Posterior cingulate gyrus (tissue), 11 donors: ENCODE results near the gene FBXO47.

ENCODE experiments used
- DNase-seq, 10 donors: peaks; one replicate each; pipeline versions ENCODE4 v3.0.0 to v3.0.0-alpha.2; 2020 to 2021; ENCODE audit warnings: mixed read lengths in 3 of 10
- intact Hi-C: fragments of 100-400 bp; cut with DNase I; formaldehyde crosslinking; loops from one replicate; pipeline ENCODE4 v1.15.1; 2023

Gene FBXO47

GRCh38 chr17:38907930-38908675, 59.1 kb downstream of the FBXO47 start:
- peak in 4 of 10 donors; percentile 1 to 80 (median 53) for DNase-seq
- intact Hi-C loops = no loop called here

- peak in 2 of 10 donors; percentile 64 to 75 for DNase-seq
Measured at GRCh38 chr17:38906460-38907228, 60.6 kb downstream of the FBXO47 start.

GRCh38 chr17:38905375-38905774, 61.8 kb downstream of the FBXO47 start:
- peak in 1 of 10 donors; percentile 3 for DNase-seq
- intact Hi-C loops = no loop called here

More at GRCh38 chr17:38906460-38907228, 60.6 kb downstream of the FBXO47 start:
- intact Hi-C loops = no loop called here

GRCh38 chr17:38904892-38905291, 62.3 kb downstream of the FBXO47 start:
- intact Hi-C loops = no loop called here
- peak in 1 of 10 donors; percentile 9 for DNase-seq

- intact Hi-C loops = no loop called here
- DNase-seq = no peak
Measured at GRCh38 chr17:38903404-38903803, 63.8 kb downstream of the FBXO47 start.

- intact Hi-C loops = no loop called here
- DNase-seq = no peak
Measured at GRCh38 chr17:38900978-38901656, 66.1 kb downstream of the FBXO47 start.

GRCh38 chr17:38899421-38899820, 67.8 kb downstream of the FBXO47 start:
- intact Hi-C loops = no loop called here
- no peak for DNase-seq

GRCh38 chr17:38898812-38899348, 68.3 kb downstream of the FBXO47 start:
- intact Hi-C loops = no loop called here
- no peak for DNase-seq

GRCh38 chr17:38898291-38898679, 68.9 kb downstream of the FBXO47 start:
- DNase-seq = no peak
- intact Hi-C loops = no loop called here

- no peak for DNase-seq
- intact Hi-C loops = no loop called here
Measured at GRCh38 chr17:38897671-38898290, 69.4 kb downstream of the FBXO47 start.

- peak in 1 of 10 donors; percentile 79 for DNase-seq
- intact Hi-C loops = no loop called here
Measured at GRCh38 chr17:38897176-38897575, 70.0 kb downstream of the FBXO47 start.

- intact Hi-C loops = no loop called here
- DNase-seq = no peak
Measured at GRCh38 chr17:38896346-38896954, 70.8 kb downstream of the FBXO47 start.

- no peak for DNase-seq
- intact Hi-C loops = no loop called here
Measured at GRCh38 chr17:38894276-38894675, 72.9 kb downstream of the FBXO47 start.

GRCh38 chr17:38893607-38894006, 73.6 kb downstream of the FBXO47 start:
- intact Hi-C loops = no loop called here
- peak in 8 of 10 donors; percentile 32 to 92 (median 48) for DNase-seq

GRCh38 chr17:38893113-38893512, 74.1 kb downstream of the FBXO47 start:
- intact Hi-C loops = no loop called here
- DNase-seq = no peak

GRCh38 chr17:38892620-38893019, 74.6 kb downstream of the FBXO47 start:
- DNase-seq = peak in 1 of 10 donors; percentile 63
- intact Hi-C loops = no loop called here

GRCh38 chr17:38892083-38892482, 75.1 kb downstream of the FBXO47 start:
- intact Hi-C loops = no loop called here
- peak in 1 of 10 donors; percentile 48 for DNase-seq

- intact Hi-C loops = no loop called here
- no peak for DNase-seq
Measured at GRCh38 chr17:38891441-38891840, 75.8 kb downstream of the FBXO47 start.

GRCh38 chr17:38890410-38890746, 76.8 kb downstream of the FBXO47 start:
- intact Hi-C loops = no loop called here
- no peak for DNase-seq

- intact Hi-C loops = no loop called here
- no peak for DNase-seq
Measured at GRCh38 chr17:38889745-38890409, 77.3 kb downstream of the FBXO47 start.
